Kidney (tissue), 22 donors: ENCODE data around the gene SLC25A21. TPM values are rescaled to one million over a fixed set of nuclear protein-coding genes. Genes with fewer than 3 reads are reported as not detected.

Experiments used
- DNase-seq, 5 donors: peaks; one replicate each; pipeline ENCODE4 v3.0.0-alpha.2; 2013 to 2020
- FAIRE-seq: peaks from 2 replicates; lab custom pipeline; 2012; peaks lifted over from hg19 to GRCh38; lab: Jason Lieb, UNC
- H3K27ac ChIP-seq, 2 donors: one replicate each; pipeline ENCODE4 v1.7.0; 2013; ENCODE audit warnings: low read depth in 2 of 2, low read length in 2 of 2, inconsistent platforms in 1 of 2
- H3K27me3 ChIP-seq: one replicate; pipeline ENCODE4 v1.7.1; 2013; ENCODE audit warnings: low read length, inconsistent platforms; ENCODE audit not compliant: control insufficient read depth, insufficient read depth
- H3K36me3 ChIP-seq, 3 donors: one replicate each; pipeline versions ENCODE4 v1.7.0 to v1.7.1; 2013; ENCODE audit warnings: low read length in 3 of 3, control low read depth in 1 of 3, inconsistent platforms in 1 of 3; ENCODE audit not compliant: insufficient read depth in 3 of 3, control insufficient read depth in 2 of 3
- H3K4me1 ChIP-seq, 3 donors: one replicate each; pipeline versions ENCODE4 v1.7.0 to v1.7.1; 2013; ENCODE audit warnings: low read length in 3 of 3, inconsistent platforms in 1 of 3, low read depth in 1 of 3; ENCODE audit not compliant: control insufficient read depth in 2 of 3, insufficient read depth in 2 of 3
- H3K4me3 ChIP-seq, 3 donors: one replicate each; pipeline versions ENCODE4 v1.7.0 to v1.8.1; 2013; ENCODE audit warnings: low read length in 3 of 3, control low read depth in 1 of 3, inconsistent platforms in 1 of 3
- H3K9ac ChIP-seq, 3 donors: one replicate each; pipeline versions ENCODE4 v1.7.0 to v1.7.1; 2013; ENCODE audit warnings: low read length in 3 of 3, control low read depth in 1 of 3, inconsistent platforms in 1 of 3
- H3K9me3 ChIP-seq, 3 donors: one replicate each; pipeline versions ENCODE4 v1.7.0 to v1.7.1; 2013; ENCODE audit warnings: low read length in 3 of 3, control low read depth in 1 of 3, inconsistent platforms in 1 of 3; ENCODE audit not compliant: control insufficient read depth in 2 of 3, insufficient read depth in 1 of 3
- CTCF ChIP-seq: IDR thresholded peaks from 3 replicates; pipeline ENCODE4 v1.5.1; 2012; ENCODE audit warnings: mild to moderate bottlenecking, moderate library complexity, borderline replicate concordance; ENCODE audit not compliant: insufficient read depth; ENCODE audit errors: extremely low read depth
- intact Hi-C: fragments of 100-400 bp; cut with DNase I; formaldehyde crosslinking; loops from one replicate; pipeline ENCODE4 v1.11.1; 2022
- long read RNA-seq, 10 donors: library from polyadenylated mRNA in 1 of 10; unstranded in 1 of 10; transcript quantifications; one replicate each; pipeline ENCODE4 v2.0.0 and lab custom pipeline, GENCODE V29; 2021 to 2026
- polyA plus RNA-seq: library from polyadenylated mRNA; stranded (reverse); fragments of 350-450 nt; fragmentation: Illumina TruSeq; extraction: RNeasy Lipid Tissue Mini Kit (QIAGEN cat#74804); gene quantifications from one replicate; pipeline ENCODE4 v1.2.3, GENCODE V29; 2014; ENCODE audit warnings: low read depth, low replicate concordance; ENCODE audit not compliant: insufficient read depth
- total RNA-seq: library from RNA; stranded (reverse); fragmentation: NEBNext Ultra II Directional; extraction: Animal tissue kit (Norgen Biotek cat#: 25700); gene quantifications from one replicate; pipeline ENCODE4 v1.2.1, GENCODE V29; 2021
- donor health status: control.
- donor health status: control.
- donor health status: control.
- donor health status: control.
- donor health status: control.
- donor health status: DM: yes; HTN: yes; CAD: no.
- donor health status: Normal renal cell carcinoma (clear cell type).

Gene SLC25A21
- total RNA-seq = 1.4 TPM
- polyA plus RNA-seq = 1.3 TPM
- long read RNA-seq, donor 1 = 0 reads
- long read RNA-seq, donor 2 = 0 reads
- long read RNA-seq, donor 3 = 0 reads
- long read RNA-seq, donor 4 = 0 reads
- long read RNA-seq, donor 5 = 0 reads
- long read RNA-seq, donor 6, partial matches to known transcripts = 0 of 1 reads
- long read RNA-seq, donor 6, other reads (novel, unspliced or antisense) = 0 of 1 reads
- long read RNA-seq, donor 7 = 0 reads
- long read RNA-seq, donor 8 = 0 reads
- long read RNA-seq, donor 9 = 0 reads
- long read RNA-seq, donor 10 = 0 reads

- DNase-seq (peak; percentile 88 to 93 (median 90)), FAIRE-seq (no peak)
- Histone ChIP-seq H3K27me3 (no peaks in the 10 kb centered on the region), H3K9ac (peak within 1 kb of the TSS; percentile 74 to 91 (median 86)), H3K27ac (peak within 1 kb of the TSS; percentile 74 to 80), H3K9me3 (no peaks in the 10 kb centered on the region), H3K4me3 (peak within 1 kb of the TSS; percentile 80 to 98 (median 86)), H3K4me1 (peaks cover 0 to 9% (median 2%) of the 10 kb centered on the region in 3 donors), H3K36me3 (no peaks in the 10 kb centered on the region)
- no peak for TF ChIP-seq CTCF
- intact Hi-C loops = no loop called here
These were observed at the start of gene SLC25A21 for GRCh38 chr14:37172024-37172869. Gene SLC25A21, minus strand, starts transcription at chr14:37172606.

- no peak for DNase-seq
- H3K27ac ChIP-seq = no peak overlapping the region
- no peak overlapping the region for H3K4me3 ChIP-seq
- H3K27me3 ChIP-seq = no peaks in the 10 kb centered on the region
- H3K36me3 ChIP-seq = no peaks in the 10 kb centered on the region
- TF ChIP-seq CTCF = no peak
- no peak overlapping the region for H3K9ac ChIP-seq
- H3K9me3 ChIP-seq = peaks cover 0 to 6% (median 0%) of the 10 kb centered on the region in 3 donors
- intact Hi-C loops = no loop called here
- FAIRE-seq = no peak
- H3K4me1 ChIP-seq = no peaks in the 10 kb centered on the region
These were observed 48.7 kb upstream of the SLC25A21 start for GRCh38 chr14:37221073-37221472.

GRCh38 chr14:37215345-37215744 lies 42.9 kb upstream of the SLC25A21 start:
- intact Hi-C loops = no loop called here
- Histone ChIP-seq H3K27ac (no peak overlapping the region), H3K4me1 (no peaks in the 10 kb centered on the region), H3K27me3 (no peaks in the 10 kb centered on the region), H3K9me3 (no peaks in the 10 kb centered on the region), H3K4me3 (no peak overlapping the region), H3K36me3 (no peaks in the 10 kb centered on the region), H3K9ac (no peak overlapping the region)
- DNase-seq = no peak
- no peak for TF ChIP-seq CTCF
- no peak for FAIRE-seq
